DOHH2 (cell line): ENCODE results near the gene UBXN2A.

ENCODE experiments used
- EZH2phosphoT487 ChIP-seq: fragments of 200-600 bp; sonication (generic); IDR thresholded peaks from 2 replicates; pipeline ENCODE4 v1.6.1; 2017; ENCODE audit warnings: borderline replicate concordance, mild to moderate bottlenecking, antibody characterized with exemption, low read length, moderate library complexity, mixed read lengths
- TF ChIP-seq, protein P1 (sequence below): fragments of 200-600 bp; sonication (generic); IDR thresholded peaks from one replicate; pipeline ENCODE4 v1.5.1; 2014; ENCODE audit warnings: antibody characterized with exemption, mild to moderate bottlenecking, low read depth, low read length; ENCODE audit not compliant: poor library complexity, severe bottlenecking

DNA sequence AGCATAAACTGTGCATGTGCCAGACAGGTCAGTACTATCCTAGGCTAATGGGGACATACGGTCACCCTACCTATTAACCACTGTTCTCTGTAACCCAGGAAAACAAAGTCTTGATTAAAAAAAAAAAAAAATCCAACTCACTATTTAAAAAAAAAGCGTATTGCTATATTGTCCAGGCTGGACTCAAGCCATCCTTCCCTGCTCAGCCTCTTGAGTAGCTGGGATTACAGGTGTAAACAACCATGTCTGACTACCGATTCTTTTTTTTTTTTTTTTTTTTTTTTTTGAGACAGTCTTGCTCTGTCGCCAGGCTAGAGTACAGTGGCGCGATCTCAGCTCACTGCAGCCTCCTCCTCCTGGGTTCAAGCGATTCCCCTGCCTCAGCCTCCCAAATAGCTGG, 24.9 kb upstream of the UBXN2A start:
- TF ChIP-seq, protein P1, sequence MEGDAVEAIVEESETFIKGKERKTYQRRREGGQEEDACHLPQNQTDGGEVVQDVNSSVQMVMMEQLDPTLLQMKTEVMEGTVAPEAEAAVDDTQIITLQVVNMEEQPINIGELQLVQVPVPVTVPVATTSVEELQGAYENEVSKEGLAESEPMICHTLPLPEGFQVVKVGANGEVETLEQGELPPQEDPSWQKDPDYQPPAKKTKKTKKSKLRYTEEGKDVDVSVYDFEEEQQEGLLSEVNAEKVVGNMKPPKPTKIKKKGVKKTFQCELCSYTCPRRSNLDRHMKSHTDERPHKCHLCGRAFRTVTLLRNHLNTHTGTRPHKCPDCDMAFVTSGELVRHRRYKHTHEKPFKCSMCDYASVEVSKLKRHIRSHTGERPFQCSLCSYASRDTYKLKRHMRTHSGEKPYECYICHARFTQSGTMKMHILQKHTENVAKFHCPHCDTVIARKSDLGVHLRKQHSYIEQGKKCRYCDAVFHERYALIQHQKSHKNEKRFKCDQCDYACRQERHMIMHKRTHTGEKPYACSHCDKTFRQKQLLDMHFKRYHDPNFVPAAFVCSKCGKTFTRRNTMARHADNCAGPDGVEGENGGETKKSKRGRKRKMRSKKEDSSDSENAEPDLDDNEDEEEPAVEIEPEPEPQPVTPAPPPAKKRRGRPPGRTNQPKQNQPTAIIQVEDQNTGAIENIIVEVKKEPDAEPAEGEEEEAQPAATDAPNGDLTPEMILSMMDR, result no peak
- TF ChIP-seq EZH2phosphoT487, result no peak
